Endodermal cell (in vitro differentiated cells): ENCODE measurements around the gene CD82. TPM values are rescaled to one million over a fixed set of nuclear protein-coding genes. Genes with fewer than 3 reads are reported as not detected.

ENCODE experiments used
- DNase-seq: peaks from one replicate; pipeline ENCODE4 v3.0.0-alpha.2; 2017
- H3K27ac ChIP-seq: 2 replicates; pipeline ENCODE4 v1.5.1; 2013; ENCODE audit warnings: mild to moderate bottlenecking, low read depth, low read length, moderate library complexity
- H3K27me3 ChIP-seq: 2 replicates; pipeline ENCODE4 v1.6.1; 2013; ENCODE audit warnings: mild to moderate bottlenecking, low read length, moderate library complexity; ENCODE audit not compliant: insufficient read depth, control insufficient read depth, poor library complexity, severe bottlenecking
- H3K36me3 ChIP-seq: 2 replicates; pipeline ENCODE4 v1.7.0; 2013; ENCODE audit warnings: mild to moderate bottlenecking, low read length, moderate library complexity; ENCODE audit not compliant: control insufficient read depth, insufficient read depth
- H3K4me1 ChIP-seq: one replicate; pipeline ENCODE4 v1.7.0; 2013; ENCODE audit warnings: low read length; ENCODE audit not compliant: control insufficient read depth, insufficient read depth
- H3K4me3 ChIP-seq: 2 replicates; pipeline ENCODE4 v1.5.1; 2013; ENCODE audit warnings: mild to moderate bottlenecking, low read length, moderate library complexity
- H3K9ac ChIP-seq: 2 replicates; pipeline ENCODE4 v1.6.1; 2013; ENCODE audit warnings: mild to moderate bottlenecking, low read length, moderate library complexity; ENCODE audit not compliant: poor library complexity, severe bottlenecking; ENCODE audit errors: extremely low read depth
- H3K9me3 ChIP-seq: 2 replicates; pipeline ENCODE4 v1.6.1; 2013; ENCODE audit warnings: mild to moderate bottlenecking, low read length, moderate library complexity; ENCODE audit not compliant: control insufficient read depth
- H3K27ac Mint-ChIP-seq: 2 replicates; pipeline ENCODE4 v1.8.0; 2020; ENCODE audit warnings: mixed read lengths
- H3K27me3 Mint-ChIP-seq: 2 replicates; pipeline ENCODE4 v1.8.0; 2021; ENCODE audit warnings: mild to moderate bottlenecking, mixed read lengths; ENCODE audit not compliant: insufficient read depth
- H3K36me3 Mint-ChIP-seq: 2 replicates; pipeline ENCODE4 v1.8.0; 2020; ENCODE audit warnings: low read depth, mixed read lengths
- H3K4me1 Mint-ChIP-seq: 2 replicates; pipeline ENCODE4 v1.8.0; 2020; ENCODE audit warnings: mixed read lengths
- H3K4me3 Mint-ChIP-seq: 2 replicates; pipeline ENCODE4 v1.8.0; 2020; ENCODE audit warnings: mild to moderate bottlenecking, moderate library complexity, mixed read lengths
- H3K9me3 Mint-ChIP-seq: 2 replicates; pipeline ENCODE4 v1.8.0; 2020; ENCODE audit warnings: mild to moderate bottlenecking, mixed read lengths
- CTCF ChIP-seq: fragments of 200-600 bp; sonication (generic); conservative IDR thresholded peaks from 2 replicates; pipeline ENCODE4 v1.5.0; 2021; ENCODE audit warnings: antibody characterized with exemption, mild to moderate bottlenecking
- WGBS, 2 experiments: methylation state at CpG; one replicate each; pipeline versions ENCODE4 v1.1.5 to v1.1.7; 2013; ENCODE audit warnings: missing lambda C conversion rate in 2 of 2, mixed read lengths in 1 of 2; ENCODE audit not compliant: insufficient coverage in 1 of 2, insufficient read length in 1 of 2; 5-methylcytosine and 5-hydroxymethylcytosine counted together
- total RNA-seq, 2 donors: library from RNA; stranded (reverse); fragmentation: NEBNext Ultra II Directional in 1 of 2; extraction: Animal tissue kit (Norgen Biotek cat#: 25700) in 1 of 2; gene quantifications; 2 replicates in 1 of 2; 3 replicates in 1 of 2; pipeline ENCODE4 v1.2.1, GENCODE V29; 2021

CD82 gene
- total RNA-seq, 2 donors from 2014 or later: 1.7 to 3.0 TPM

- no peaks in the 10 kb centered on the region for H3K9me3 Mint-ChIP-seq
- no peaks in the 10 kb centered on the region for H3K27me3 Mint-ChIP-seq
- Histone ChIP-seq H3K4me1 (no peaks in the 10 kb centered on the region), H3K27me3 (no peaks in the 10 kb centered on the region), H3K9ac (no peak overlapping the region), H3K4me3 (no peak overlapping the region), H3K27ac (peak overlapping the region; percentile 5), H3K36me3 (no peaks in the 10 kb centered on the region), H3K9me3 (no peaks in the 10 kb centered on the region)
- H3K4me3 Mint-ChIP-seq: no peak overlapping the region
- WGBS, 2 experiments: 72 to 75% methylated on average over 8 to 10 of the region's 10 CpGs
- TF ChIP-seq CTCF: no peak
- no peaks in the 10 kb centered on the region for H3K36me3 Mint-ChIP-seq
- DNase-seq: no peak
- peaks cover 5% of the 10 kb centered on the region for H3K4me1 Mint-ChIP-seq
- no peak overlapping the region for H3K27ac Mint-ChIP-seq
Observed at GRCh38 chr11:44600839-44601383, 35.4 kb downstream of the CD82 start.

GRCh38 chr11:44601471-44602370 lies 36.3 kb downstream of the CD82 start:
- H3K27me3 Mint-ChIP-seq: no peaks in the 10 kb centered on the region
- Histone ChIP-seq H3K36me3 (no peaks in the 10 kb centered on the region), H3K4me3 (no peak overlapping the region), H3K9ac (no peak overlapping the region), H3K27me3 (no peaks in the 10 kb centered on the region), H3K9me3 (no peaks in the 10 kb centered on the region), H3K27ac (no peak overlapping the region), H3K4me1 (no peaks in the 10 kb centered on the region)
- TF ChIP-seq CTCF: no peak
- H3K36me3 Mint-ChIP-seq: no peaks in the 10 kb centered on the region
- H3K27ac Mint-ChIP-seq: no peak overlapping the region
- DNase-seq: no peak
- H3K4me1 Mint-ChIP-seq: no peaks in the 10 kb centered on the region
- H3K9me3 Mint-ChIP-seq: no peaks in the 10 kb centered on the region
- no peak overlapping the region for H3K4me3 Mint-ChIP-seq
- 90 to 91% methylated on average over 5 to 14 of the region's 14 CpGs for WGBS, 2 experiments

- Histone ChIP-seq H3K9ac (no peak overlapping the region), H3K4me3 (no peak overlapping the region), H3K4me1 (no peaks in the 10 kb centered on the region), H3K36me3 (no peaks in the 10 kb centered on the region), H3K9me3 (no peaks in the 10 kb centered on the region), H3K27ac (peak overlapping the region; percentile 8), H3K27me3 (no peaks in the 10 kb centered on the region)
- DNase-seq: no peak
- no peak for TF ChIP-seq CTCF
- no peak overlapping the region for H3K27ac Mint-ChIP-seq
- H3K36me3 Mint-ChIP-seq: no peaks in the 10 kb centered on the region
- H3K4me3 Mint-ChIP-seq: no peak overlapping the region
- no peaks in the 10 kb centered on the region for H3K9me3 Mint-ChIP-seq
- peaks cover 2% of the 10 kb centered on the region for H3K4me1 Mint-ChIP-seq
- 82 to 92% methylated on average over 3 to 6 of the region's 6 CpGs for WGBS, 2 experiments
- no peaks in the 10 kb centered on the region for H3K27me3 Mint-ChIP-seq
Observed at GRCh38 chr11:44602891-44603310, 37.4 kb downstream of the CD82 start.
